HCT116 (cell line): ENCODE measurements around the gene CTNNB1. TPM values are rescaled to one million over a fixed set of nuclear protein-coding genes. Genes with fewer than 3 reads are reported as not detected.

Experiments used
- ATAC-seq: fragments of 200-7000 bp; cut with Tn5 transposase; 2 replicates; pipeline ENCODE4 v1.9.1; 2020; ENCODE audit warnings: mild to moderate bottlenecking, moderate library complexity
- BruUV-seq: library from RNA; stranded (reverse); fragments of 400-500 nt; replicated peaks from 2 replicates; lab custom pipeline; 2021; lab: Mats Ljungman, UMichigan
- CTCF ChIA-PET: fragments of 300-600 bp; sonication (Branson Sonifier 250); formaldehyde crosslinking; loops from one replicate; lab custom pipeline; 2021; ENCODE audit warnings: antibody characterized with exemption; lab: Charles Lee
- POLR2A ChIA-PET: fragments of 300-600, 350-600 bp; sonication (Branson Sonifier 250); formaldehyde crosslinking; loops from one replicate; lab custom pipeline; 2021; ENCODE audit warnings: antibody characterized with exemption; lab: Charles Lee
- RAD21 ChIA-PET, 2 experiments: fragments of 300-600 bp; sonication (Branson Sonifier 250); formaldehyde crosslinking; loops; one replicate each; lab custom pipeline; 2023; ENCODE audit warnings: low total read pairs in 2 of 2; ENCODE audit not compliant: uncharacterized antibody in 2 of 2, unreplicated experiment in 2 of 2, low non-redundant PET in 1 of 2; lab: Charles Lee
- DNase-seq: peaks from one replicate; pipeline ENCODE4 v3.0.0-alpha.2; 2010; ENCODE audit warnings: low read depth, low spot score
- H2AFZ ChIP-seq: fragments of 200-600 bp; shearing (Covaris generic), sonication (generic); 2 replicates; pipeline ENCODE4 v1.6.1; 2017; ENCODE audit warnings: low read depth, mixed run types, mixed read lengths, antibody characterized with exemption, low read length; ENCODE audit not compliant: poor library complexity, severe bottlenecking
- H3K27ac ChIP-seq: 2 replicates; pipeline ENCODE4 v1.5.1; 2012; ENCODE audit warnings: low read depth, low read length
- H3K27me3 ChIP-seq: fragments of 200-600 bp; sonication (generic); 2 replicates; pipeline ENCODE4 v1.6.1; 2016; ENCODE audit warnings: mixed run types, low read length, mixed read lengths; ENCODE audit not compliant: insufficient read depth
- H3K36me3 ChIP-seq, 2 experiments: fragments of 200-500 bp in 1 of 2; fragments of 200-600 bp in 1 of 2; sonication (Bioruptor generic) in 1 of 2; sonication (generic) in 1 of 2; 2 replicates each; pipeline versions ENCODE4 v1.5.1 to v1.6.1; 2014 to 2016; ENCODE audit warnings: low read length in 2 of 2, inconsistent platforms in 1 of 2, mixed read lengths in 1 of 2, mixed run types in 1 of 2; ENCODE audit not compliant: insufficient read depth in 2 of 2, control insufficient read depth in 1 of 2
- H3K4me1 ChIP-seq, 2 experiments: fragments of 200-600 bp in 1 of 2; sonication (generic) in 1 of 2; 2 replicates each; pipeline versions ENCODE4 v1.5.1 to v1.6.1; 2012 to 2017; ENCODE audit warnings: low read length in 2 of 2, inconsistent platforms in 1 of 2, mild to moderate bottlenecking in 1 of 2, mixed read lengths in 1 of 2, mixed run types in 1 of 2, moderate library complexity in 1 of 2; ENCODE audit not compliant: insufficient read depth in 2 of 2, control insufficient read depth in 1 of 2
- H3K4me2 ChIP-seq: fragments of 200-600 bp; sonication (generic); 2 replicates; pipeline ENCODE4 v1.6.1; 2017; ENCODE audit warnings: mixed run types, low read length, mixed read lengths
- H3K4me3 ChIP-seq, 2 experiments: fragments of 200-600 bp in 1 of 2; sonication (generic) in 1 of 2; replicated peaks in 1 of 2; 2 replicates each; pipeline ENCODE4 v1.5.1; 2011 to 2016; ENCODE audit warnings: low read length in 2 of 2, control low read depth in 1 of 2, low read depth in 1 of 2, mild to moderate bottlenecking in 1 of 2, mixed read lengths in 1 of 2, mixed run types in 1 of 2
- H3K79me2 ChIP-seq: fragments of 200-600 bp; sonication (generic); 2 replicates; pipeline ENCODE4 v1.6.1; 2017; ENCODE audit warnings: mild to moderate bottlenecking, mixed run types, low read length, moderate library complexity, mixed read lengths; ENCODE audit not compliant: insufficient read depth
- H3K9ac ChIP-seq: fragments of 200-600 bp; sonication (generic); 2 replicates; pipeline ENCODE4 v1.6.1; 2016; ENCODE audit warnings: low read length, mixed read lengths
- H3K9me2 ChIP-seq: fragments of 200-600 bp; sonication (generic), shearing (Covaris generic); 2 replicates; pipeline ENCODE4 v1.6.1; 2017; ENCODE audit warnings: mixed run types, mild to moderate bottlenecking, moderate library complexity; ENCODE audit not compliant: insufficient read depth
- H3K9me3 ChIP-seq, 2 experiments: fragments of 200-500 bp in 1 of 2; fragments of 200-600 bp in 1 of 2; sonication (Bioruptor generic) in 1 of 2; sonication (generic) in 1 of 2; 2 replicates each; pipeline ENCODE4 v1.6.1; 2014 to 2017; ENCODE audit warnings: low read length in 2 of 2, mixed read lengths in 2 of 2, inconsistent platforms in 1 of 2, low read depth in 1 of 2, mild to moderate bottlenecking in 1 of 2, mixed run types in 1 of 2, moderate library complexity in 1 of 2; ENCODE audit not compliant: control insufficient read depth in 1 of 2, insufficient read depth in 1 of 2
- H4K20me1 ChIP-seq: fragments of 200-600 bp; sonication (generic), shearing (Covaris generic); 2 replicates; pipeline ENCODE4 v1.6.1; 2017; ENCODE audit warnings: mixed run types, mild to moderate bottlenecking, moderate library complexity; ENCODE audit not compliant: insufficient read depth
- CBX3 ChIP-seq: IDR thresholded peaks from 2 replicates; pipeline ENCODE4 v1.6.1; 2012; ENCODE audit warnings: low read depth
- EGR1 ChIP-seq: IDR thresholded peaks from 2 replicates; pipeline ENCODE4 v1.6.1; 2012; ENCODE audit warnings: low read depth
- ELF1 ChIP-seq: IDR thresholded peaks from 2 replicates; pipeline ENCODE4 v1.6.1; 2012; ENCODE audit warnings: low read depth, borderline replicate concordance
- EZH2 ChIP-seq: fragments of 200-600 bp; sonication (generic); IDR thresholded peaks from 2 replicates; pipeline ENCODE4 v1.6.1; 2017; ENCODE audit warnings: antibody characterized with exemption, mixed run types
- EZH2phosphoT487 ChIP-seq: fragments of 200-600 bp; IDR thresholded peaks from 2 replicates; pipeline ENCODE4 v1.6.1; 2018; ENCODE audit warnings: antibody characterized with exemption, borderline replicate concordance
- FOSL1 ChIP-seq: IDR thresholded peaks from 2 replicates; pipeline ENCODE4 v1.6.1; 2012; ENCODE audit warnings: low read depth
- POLR2A ChIP-seq: IDR thresholded peaks from 2 replicates; pipeline ENCODE4 v1.7.0; 2011; ENCODE audit warnings: borderline replicate concordance; ENCODE audit not compliant: insufficient read depth, insufficient read length; ENCODE audit errors: extremely low read depth
- POLR2AphosphoS5 ChIP-seq: IDR thresholded peaks from 2 replicates; pipeline ENCODE4 v1.6.1; 2011; ENCODE audit warnings: mild to moderate bottlenecking, low read depth, low read length, moderate library complexity
- RAD21 ChIP-seq: IDR thresholded peaks from 2 replicates; pipeline ENCODE4 v1.6.1; 2012; ENCODE audit warnings: low read depth, mild to moderate bottlenecking
- SIN3A ChIP-seq: IDR thresholded peaks from 2 replicates; pipeline ENCODE4 v1.6.1; 2012; ENCODE audit warnings: low read depth
- SRF ChIP-seq: IDR thresholded peaks from 2 replicates; pipeline ENCODE4 v1.6.1; 2012; ENCODE audit warnings: low read depth
- TCF7L2 ChIP-seq: IDR thresholded peaks from 2 replicates; pipeline ENCODE4 v1.7.0; 2011; ENCODE audit warnings: borderline replicate concordance, inconsistent platforms; ENCODE audit not compliant: insufficient read depth, insufficient read length; ENCODE audit errors: extremely low read depth
- YY1 ChIP-seq: IDR thresholded peaks from 2 replicates; pipeline ENCODE4 v1.6.1; 2011; ENCODE audit warnings: low read length, low read depth, moderate library complexity, mild to moderate bottlenecking; ENCODE audit not compliant: insufficient replicate concordance; ENCODE audit errors: extremely low read depth
- ZFX ChIP-seq: fragments of 450-650 bp; IDR thresholded peaks from 2 replicates; pipeline ENCODE4 v1.6.1; 2017
- ZNF274 ChIP-seq: fragments of 200-500 bp; sonication (Bioruptor generic); IDR thresholded peaks from 2 replicates; pipeline ENCODE4 v1.6.1; 2014; ENCODE audit warnings: mild to moderate bottlenecking, low read depth, low read length, inconsistent platforms
- intact Hi-C: fragments of 100-400 bp; cut with micrococcal nuclease; formaldehyde crosslinking; loops from 2 replicates; pipeline ENCODE4 v1.10.0; 2022
- total RNA-seq: library from RNA; stranded (reverse); gene quantifications from one replicate; pipeline ENCODE4 v1.2.1, GENCODE V29; 2021; ENCODE audit not compliant: unreplicated experiment
- TF ChIP-seq, protein P1 (sequence below): IDR thresholded peaks from 2 replicates; pipeline ENCODE4 v1.6.1; 2012
- TF ChIP-seq, protein P2 (sequence below): IDR thresholded peaks from 2 replicates; pipeline ENCODE4 v1.6.1; 2012; ENCODE audit warnings: low read depth
- TF ChIP-seq, protein P3 (sequence below): IDR thresholded peaks from 2 replicates; pipeline ENCODE4 v1.6.1; 2011; ENCODE audit warnings: mild to moderate bottlenecking, low read length, moderate library complexity; ENCODE audit not compliant: insufficient replicate concordance; ENCODE audit errors: extremely low read depth

CTNNB1 gene
- total RNA-seq, 1 experiment from 2014 or later, result 265 TPM

- DNase-seq (no peak), ATAC-seq (no peak)
- no peaks in the 10 kb centered on the region for H3K9me3 ChIP-seq
- no peak overlapping the region for H3K4me2 ChIP-seq
- peaks cover 99% of the 10 kb centered on the region for H3K79me2 ChIP-seq
- H3K9me2 ChIP-seq, result no peaks in the 10 kb centered on the region
- no peak overlapping the region for H3K27ac ChIP-seq
- ChIA-PET RAD21 (no interaction called here), POLR2A (no interaction called here), CTCF (no interaction called here)
- no peaks in the 10 kb centered on the region for H3K4me1 ChIP-seq
- intact Hi-C loops, result no loop called here
- H2AFZ ChIP-seq, result no peak overlapping the region
- TF ChIP-seq EZH2phosphoT487 (no peak), YY1 (no peak), RAD21 (no peak), TCF7L2 (no peak), FOSL1 (no peak), ZNF274 (no peak), POLR2A (no peak), POLR2AphosphoS5 (no peak), ELF1 (no peak), ZFX (no peak), EZH2 (no peak), SIN3A (no peak), EGR1 (no peak), CBX3 (no peak), SRF (no peak)
- TF ChIP-seq, protein P1, sequence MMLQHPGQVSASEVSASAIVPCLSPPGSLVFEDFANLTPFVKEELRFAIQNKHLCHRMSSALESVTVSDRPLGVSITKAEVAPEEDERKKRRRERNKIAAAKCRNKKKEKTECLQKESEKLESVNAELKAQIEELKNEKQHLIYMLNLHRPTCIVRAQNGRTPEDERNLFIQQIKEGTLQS, result no peak
- TF ChIP-seq, protein P2, sequence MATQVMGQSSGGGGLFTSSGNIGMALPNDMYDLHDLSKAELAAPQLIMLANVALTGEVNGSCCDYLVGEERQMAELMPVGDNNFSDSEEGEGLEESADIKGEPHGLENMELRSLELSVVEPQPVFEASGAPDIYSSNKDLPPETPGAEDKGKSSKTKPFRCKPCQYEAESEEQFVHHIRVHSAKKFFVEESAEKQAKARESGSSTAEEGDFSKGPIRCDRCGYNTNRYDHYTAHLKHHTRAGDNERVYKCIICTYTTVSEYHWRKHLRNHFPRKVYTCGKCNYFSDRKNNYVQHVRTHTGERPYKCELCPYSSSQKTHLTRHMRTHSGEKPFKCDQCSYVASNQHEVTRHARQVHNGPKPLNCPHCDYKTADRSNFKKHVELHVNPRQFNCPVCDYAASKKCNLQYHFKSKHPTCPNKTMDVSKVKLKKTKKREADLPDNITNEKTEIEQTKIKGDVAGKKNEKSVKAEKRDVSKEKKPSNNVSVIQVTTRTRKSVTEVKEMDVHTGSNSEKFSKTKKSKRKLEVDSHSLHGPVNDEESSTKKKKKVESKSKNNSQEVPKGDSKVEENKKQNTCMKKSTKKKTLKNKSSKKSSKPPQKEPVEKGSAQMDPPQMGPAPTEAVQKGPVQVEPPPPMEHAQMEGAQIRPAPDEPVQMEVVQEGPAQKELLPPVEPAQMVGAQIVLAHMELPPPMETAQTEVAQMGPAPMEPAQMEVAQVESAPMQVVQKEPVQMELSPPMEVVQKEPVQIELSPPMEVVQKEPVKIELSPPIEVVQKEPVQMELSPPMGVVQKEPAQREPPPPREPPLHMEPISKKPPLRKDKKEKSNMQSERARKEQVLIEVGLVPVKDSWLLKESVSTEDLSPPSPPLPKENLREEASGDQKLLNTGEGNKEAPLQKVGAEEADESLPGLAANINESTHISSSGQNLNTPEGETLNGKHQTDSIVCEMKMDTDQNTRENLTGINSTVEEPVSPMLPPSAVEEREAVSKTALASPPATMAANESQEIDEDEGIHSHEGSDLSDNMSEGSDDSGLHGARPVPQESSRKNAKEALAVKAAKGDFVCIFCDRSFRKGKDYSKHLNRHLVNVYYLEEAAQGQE, result no peak
- TF ChIP-seq, protein P3, sequence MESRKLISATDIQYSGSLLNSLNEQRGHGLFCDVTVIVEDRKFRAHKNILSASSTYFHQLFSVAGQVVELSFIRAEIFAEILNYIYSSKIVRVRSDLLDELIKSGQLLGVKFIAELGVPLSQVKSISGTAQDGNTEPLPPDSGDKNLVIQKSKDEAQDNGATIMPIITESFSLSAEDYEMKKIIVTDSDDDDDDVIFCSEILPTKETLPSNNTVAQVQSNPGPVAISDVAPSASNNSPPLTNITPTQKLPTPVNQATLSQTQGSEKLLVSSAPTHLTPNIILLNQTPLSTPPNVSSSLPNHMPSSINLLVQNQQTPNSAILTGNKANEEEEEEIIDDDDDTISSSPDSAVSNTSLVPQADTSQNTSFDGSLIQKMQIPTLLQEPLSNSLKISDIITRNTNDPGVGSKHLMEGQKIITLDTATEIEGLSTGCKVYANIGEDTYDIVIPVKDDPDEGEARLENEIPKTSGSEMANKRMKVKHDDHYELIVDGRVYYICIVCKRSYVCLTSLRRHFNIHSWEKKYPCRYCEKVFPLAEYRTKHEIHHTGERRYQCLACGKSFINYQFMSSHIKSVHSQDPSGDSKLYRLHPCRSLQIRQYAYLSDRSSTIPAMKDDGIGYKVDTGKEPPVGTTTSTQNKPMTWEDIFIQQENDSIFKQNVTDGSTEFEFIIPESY, result no peak
- no peaks in the 10 kb centered on the region for H3K27me3 ChIP-seq
- H4K20me1 ChIP-seq, result peaks cover 56% of the 10 kb centered on the region
- H3K9ac ChIP-seq, result no peak overlapping the region
- H3K4me3 ChIP-seq, result no peak overlapping the region
- H3K36me3 ChIP-seq, result no peaks in the 10 kb centered on the region
- no TSS peak for BruUV-seq
Measured at GRCh38 chr3:41216993-41217392, 17.7 kb downstream of the CTNNB1 start.
